ENCODE measurements around the gene CEACAM19. TPM values are rescaled to one million over a fixed set of nuclear protein-coding genes. Genes with fewer than 3 reads are reported as not detected.

CEACAM19 gene
- total and polyA plus RNA-seq, 2 of the 13 experiments (the other 11 are each of a cell fraction or from before 2014, with no cell fraction given) = 1.3 to 4.0 TPM

- Histone ChIP-seq H3K27ac (ENCODE audit: extremely low read length, insufficient read depth, low read length) (no peak within 1 kb of the TSS), H3K9ac (ENCODE audit: insufficient read depth, low read depth, low read length) (no peak within 1 kb of the TSS), H3K4me3 (replicated peaks in 1 of 3; ENCODE audit: insufficient read depth in 1 of 3, low read depth in 2 of 3, low read length in 3 of 3) (no peak within 1 kb of the TSS), H3K36me3 (replicated peaks in 1 of 2; ENCODE audit: control insufficient read depth in 1 of 2, insufficient read depth in 2 of 2, low read length in 2 of 2) (no peaks in the 10 kb centered on the region), H3K9me3 (ENCODE audit: low read length) (no peaks in the 10 kb centered on the region), H3K4me2 (ENCODE audit: low read depth, low read length) (no peak within 1 kb of the TSS), H3K79me2 (ENCODE audit: insufficient read depth, low read length) (no peaks in the 10 kb centered on the region), H4K20me1 (ENCODE audit: insufficient read depth, low read length) (no peaks in the 10 kb centered on the region), H2AFZ (ENCODE audit: low read length) (no peak within 1 kb of the TSS), H3K27me3 (ENCODE audit: control insufficient read depth in 1 of 2, insufficient read depth in 2 of 2, low read length in 2 of 2) (no peaks in the 10 kb centered on the region), H3K4me1 (ENCODE audit: insufficient read depth, low read length) (peaks cover 83% of the 10 kb centered on the region)
- TF ChIP-seq ZNF503 (CRISPR knock-in tag; IDR thresholded peaks at IDR 0.05) (no peak), ZNF121 (CRISPR knock-in tag; IDR thresholded peaks at IDR 0.05) (peak; percentile 48; the same call in 1 of the 2 replicates), ZFAT (CRISPR knock-in tag; conservative IDR thresholded peaks at IDR 0.05) (no peak)
- BruUV-seq (replicated peaks) = no TSS peak
- DNase-seq (ENCODE audit: low spot score) (no peak), FAIRE-seq (no peak), ATAC-seq (no peak)
- ChIA-PET POLR2A (no interaction called here), CTCF (ENCODE audit: low intra/inter-chr PET ratio, low total read pairs) (no interaction called here)
- in situ Hi-C loops (cut with HindIII; ENCODE audit: extremely low pct_ligation_motif_present, low pct_unique_long_range_greater_than_20kb) (no loop called here), intact Hi-C loops (cut with micrococcal nuclease; ENCODE audit: unreplicated experiment) (no loop called here)
- WGBS (ENCODE audit: low lambda C conversion rate) = 70% methylated on average over 10 of the region's 13 CpGs
Measured at GRCh38 chr19:44698492-44699201, 27.4 kb downstream of the CEACAM19 start, which contains the start of gene CEACAM16. Gene CEACAM16 (plus strand): TSS chr19:44699151. CDS start chr19:44701457, 2,306 bp downstream.

GRCh38 chr19:44700547-44700946, 29.3 kb downstream of the CEACAM19 start:
- Histone ChIP-seq H2AFZ (ENCODE audit: low read length) (no peak overlapping the region), H3K79me2 (ENCODE audit: insufficient read depth, low read length) (no peaks in the 10 kb centered on the region), H3K4me1 (ENCODE audit: insufficient read depth, low read length) (peaks cover 66% of the 10 kb centered on the region), H3K9ac (ENCODE audit: insufficient read depth, low read depth, low read length) (0 out of 2 replicates have a peak overlapping the region, but pooled peaks have one; percentile 14), H4K20me1 (ENCODE audit: insufficient read depth, low read length) (no peaks in the 10 kb centered on the region), H3K27ac (ENCODE audit: extremely low read length, insufficient read depth, low read length) (no peak overlapping the region), H3K27me3 (ENCODE audit: control insufficient read depth in 1 of 2, insufficient read depth in 2 of 2, low read length in 2 of 2) (no peaks in the 10 kb centered on the region), H3K9me3 (ENCODE audit: low read length) (no peaks in the 10 kb centered on the region), H3K36me3 (replicated peaks in 1 of 2; ENCODE audit: control insufficient read depth in 1 of 2, insufficient read depth in 2 of 2, low read length in 2 of 2) (no peaks in the 10 kb centered on the region), H3K4me2 (ENCODE audit: low read depth, low read length) (peak overlapping the region; percentile 20; the same call in 1 of the 2 replicates), H3K4me3 (replicated peaks in 1 of 3; ENCODE audit: insufficient read depth in 1 of 3, low read depth in 2 of 3, low read length in 3 of 3) (no peak overlapping the region)
- in situ Hi-C loops (cut with HindIII; ENCODE audit: extremely low pct_ligation_motif_present, low pct_unique_long_range_greater_than_20kb) = no loop called here
- no TSS peak for BruUV-seq (replicated peaks)
- TF ChIP-seq MEF2D (CRISPR knock-in tag; IDR thresholded peaks at IDR 0.05) (no peak), AKNA (CRISPR knock-in tag; IDR thresholded peaks at IDR 0.05; ENCODE audit: borderline replicate concordance) (no peak), ZNF180 (CRISPR knock-in tag; IDR thresholded peaks at IDR 0.05; ENCODE audit: borderline replicate concordance, low read depth) (no peak), ZNF629 (CRISPR knock-in tag; conservative IDR thresholded peaks at IDR 0.05) (peak; percentile 80)
- FAIRE-seq (no peak), DNase-seq (ENCODE audit: low spot score) (no peak), ATAC-seq (no peak)
- ChIA-PET CTCF (ENCODE audit: low intra/inter-chr PET ratio, low total read pairs) (no interaction called here), POLR2A (no interaction called here)
- WGBS (ENCODE audit: low lambda C conversion rate) = 64% methylated on average over 5 of the region's 5 CpGs
- intact Hi-C loops (cut with micrococcal nuclease; ENCODE audit: unreplicated experiment) = no loop called here
